Sigmoid colon (tissue), 4 donors: ENCODE measurements around the gene COL3A1.

Experiments
- CTCF ChIP-seq, 4 experiments: fragments of 450-650 bp in 3 of 4; fragments of 200-600 bp in 1 of 4; IDR thresholded peaks; one replicate each; pipeline ENCODE4 v1.5.1; 2016 to 2019; ENCODE audit warnings: antibody characterized with exemption in 4 of 4, mild to moderate bottlenecking in 3 of 4, moderate library complexity in 2 of 4
- POLR2A ChIP-seq, 2 donors: fragments of 450-650 bp; IDR thresholded peaks; one replicate each; pipeline ENCODE4 v1.6.1; 2016; ENCODE audit warnings: antibody characterized with exemption in 2 of 2, mild to moderate bottlenecking in 2 of 2, moderate library complexity in 2 of 2
- POLR2AphosphoS5 ChIP-seq, 4 donors: sonication (generic); formaldehyde crosslinking; IDR thresholded peaks; one replicate each; pipeline ENCODE4 v1.6.1; 2017; ENCODE audit warnings: antibody characterized with exemption in 4 of 4

GRCh38 chr2:188976545-188977268 is 2.5 kb downstream of the COL3A1 start:
- peak in 3 of 4 experiments; percentile 32 to 50 (median 42) for TF ChIP-seq CTCF (IDR thresholded peaks at IDR 0.05)
- TF ChIP-seq POLR2A (IDR thresholded peaks at IDR 0.05): no peak
- TF ChIP-seq POLR2AphosphoS5 (IDR thresholded peaks at IDR 0.05): peak; percentile 79 to 91 (median 88)
